ENCODE data around the gene CLNK.

GRCh38 chr4:10492464-10492863 lies 192.1 kb downstream of the CLNK start:
- TF ChIP-seq POLR2AphosphoS5 (IDR thresholded peaks at IDR 0.05; ENCODE audit: low read depth, low read length) (no peak), POLR2A (IDR thresholded peaks at IDR 0.05; ENCODE audit: control extremely low read depth in 1 of 2, low read depth in 2 of 2, low read length in 2 of 2) (no peak), JUND (IDR thresholded peaks at IDR 0.05; ENCODE audit: low read length) (no peak), BRCA1 (IDR thresholded peaks at IDR 0.05; ENCODE audit: low read depth, low read length) (no peak), CREB1 (IDR thresholded peaks at IDR 0.05) (no peak), NRF1 (IDR thresholded peaks at IDR 0.05; ENCODE audit: low read depth, low read length) (no peak), ATF3 (IDR thresholded peaks at IDR 0.05; ENCODE audit: insufficient read depth, low read depth, low read length) (no peak)
- TF ChIP-seq, protein P1, sequence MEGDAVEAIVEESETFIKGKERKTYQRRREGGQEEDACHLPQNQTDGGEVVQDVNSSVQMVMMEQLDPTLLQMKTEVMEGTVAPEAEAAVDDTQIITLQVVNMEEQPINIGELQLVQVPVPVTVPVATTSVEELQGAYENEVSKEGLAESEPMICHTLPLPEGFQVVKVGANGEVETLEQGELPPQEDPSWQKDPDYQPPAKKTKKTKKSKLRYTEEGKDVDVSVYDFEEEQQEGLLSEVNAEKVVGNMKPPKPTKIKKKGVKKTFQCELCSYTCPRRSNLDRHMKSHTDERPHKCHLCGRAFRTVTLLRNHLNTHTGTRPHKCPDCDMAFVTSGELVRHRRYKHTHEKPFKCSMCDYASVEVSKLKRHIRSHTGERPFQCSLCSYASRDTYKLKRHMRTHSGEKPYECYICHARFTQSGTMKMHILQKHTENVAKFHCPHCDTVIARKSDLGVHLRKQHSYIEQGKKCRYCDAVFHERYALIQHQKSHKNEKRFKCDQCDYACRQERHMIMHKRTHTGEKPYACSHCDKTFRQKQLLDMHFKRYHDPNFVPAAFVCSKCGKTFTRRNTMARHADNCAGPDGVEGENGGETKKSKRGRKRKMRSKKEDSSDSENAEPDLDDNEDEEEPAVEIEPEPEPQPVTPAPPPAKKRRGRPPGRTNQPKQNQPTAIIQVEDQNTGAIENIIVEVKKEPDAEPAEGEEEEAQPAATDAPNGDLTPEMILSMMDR (IDR thresholded peaks at IDR 0.05; ENCODE audit: control extremely low read depth in 1 of 3, insufficient read depth in 1 of 3, low read depth in 1 of 3, low read length in 3 of 3) = no peak
